ENCODE results near the gene SPTBN4. TPM values are rescaled to one million over a fixed set of nuclear protein-coding genes. Genes with fewer than 3 reads are reported as not detected.

The SPTBN4 gene
- total RNA-seq, 4 donors from 2014 or later = 4.7 to 9.4 (median 5.9) TPM

DNA sequence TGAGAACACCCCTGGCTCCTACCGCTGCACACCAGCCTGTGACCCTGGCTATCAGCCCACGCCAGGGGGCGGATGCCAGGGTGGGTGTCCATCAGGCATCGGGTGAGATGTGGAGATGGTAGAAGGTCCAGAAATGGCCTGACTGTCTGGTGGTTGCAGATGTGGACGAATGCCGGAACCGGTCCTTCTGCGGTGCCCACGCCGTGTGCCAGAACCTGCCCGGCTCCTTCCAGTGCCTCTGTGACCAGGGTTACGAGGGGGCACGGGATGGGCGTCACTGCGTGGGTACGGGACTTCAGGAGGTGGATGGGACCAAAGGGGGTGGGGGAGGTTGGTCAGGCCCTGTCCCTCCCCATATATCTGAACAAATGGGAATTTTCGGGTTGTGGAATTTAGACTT, 150.1 kb downstream of the SPTBN4 start:
- Histone ChIP-seq H3K27me3 (no peaks in the 10 kb centered on the region), H3K9me3 (no peaks in the 10 kb centered on the region), H3K36me3 (peaks cover 0 to 52% of the 10 kb centered on the region in 2 donors), H3K27ac (no peak overlapping the region), H3K4me3 (no peak overlapping the region), H3K4me1 (peaks cover 0 to 42% (median 14%) of the 10 kb centered on the region in 3 donors)
- ATAC-seq = no peak
- TF ChIP-seq POLR2AphosphoS5 (IDR thresholded peaks at IDR 0.05) (no peak), POLR2A (IDR thresholded peaks at IDR 0.05) (no peak), CTCF (IDR thresholded peaks at IDR 0.05) (no peak), EP300 (IDR thresholded peaks at IDR 0.05) (no peak)
- WGBS, 2 donors (ENCODE audit: low coverage in 1 of 2) = 88 to 90% methylated on average over 2 to 6 of the region's 17 CpGs

DNA sequence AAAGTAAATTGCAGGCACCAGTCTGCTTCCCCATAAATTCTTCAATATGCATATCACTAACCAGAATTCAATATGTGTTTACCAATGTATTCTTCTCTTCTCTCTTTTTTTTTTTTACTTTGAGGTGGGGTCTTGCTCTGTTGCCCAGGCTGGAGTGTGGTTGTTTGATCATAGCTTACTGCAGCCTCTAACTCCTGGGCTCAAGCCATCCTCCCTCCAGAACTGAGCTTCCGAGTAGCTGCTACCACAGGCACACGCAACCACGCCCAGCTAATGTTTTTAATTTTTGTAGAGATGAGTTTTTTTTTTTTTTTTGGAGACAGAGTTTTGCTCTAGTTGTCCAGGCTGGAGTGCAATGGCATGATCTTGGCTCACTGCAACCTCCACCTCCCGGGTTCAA, 151.2 kb downstream of the SPTBN4 start:
- ATAC-seq = no peak
- Histone ChIP-seq H3K9me3 (no peaks in the 10 kb centered on the region), H3K4me3 (no peak overlapping the region), H3K27me3 (no peaks in the 10 kb centered on the region), H3K36me3 (peaks cover 0 to 57% of the 10 kb centered on the region in 2 donors), H3K27ac (no peak overlapping the region), H3K4me1 (peaks cover 0 to 48% (median 12%) of the 10 kb centered on the region in 3 donors)
- no peak for TF ChIP-seq POLR2AphosphoS5 (IDR thresholded peaks at IDR 0.05)
- no peak for TF ChIP-seq POLR2A (IDR thresholded peaks at IDR 0.05)
- TF ChIP-seq EP300 (IDR thresholded peaks at IDR 0.05) = no peak
- 74 to 88% methylated on average over 4 of the region's 4 CpGs for WGBS, 2 donors (ENCODE audit: low coverage in 1 of 2)

DNA sequence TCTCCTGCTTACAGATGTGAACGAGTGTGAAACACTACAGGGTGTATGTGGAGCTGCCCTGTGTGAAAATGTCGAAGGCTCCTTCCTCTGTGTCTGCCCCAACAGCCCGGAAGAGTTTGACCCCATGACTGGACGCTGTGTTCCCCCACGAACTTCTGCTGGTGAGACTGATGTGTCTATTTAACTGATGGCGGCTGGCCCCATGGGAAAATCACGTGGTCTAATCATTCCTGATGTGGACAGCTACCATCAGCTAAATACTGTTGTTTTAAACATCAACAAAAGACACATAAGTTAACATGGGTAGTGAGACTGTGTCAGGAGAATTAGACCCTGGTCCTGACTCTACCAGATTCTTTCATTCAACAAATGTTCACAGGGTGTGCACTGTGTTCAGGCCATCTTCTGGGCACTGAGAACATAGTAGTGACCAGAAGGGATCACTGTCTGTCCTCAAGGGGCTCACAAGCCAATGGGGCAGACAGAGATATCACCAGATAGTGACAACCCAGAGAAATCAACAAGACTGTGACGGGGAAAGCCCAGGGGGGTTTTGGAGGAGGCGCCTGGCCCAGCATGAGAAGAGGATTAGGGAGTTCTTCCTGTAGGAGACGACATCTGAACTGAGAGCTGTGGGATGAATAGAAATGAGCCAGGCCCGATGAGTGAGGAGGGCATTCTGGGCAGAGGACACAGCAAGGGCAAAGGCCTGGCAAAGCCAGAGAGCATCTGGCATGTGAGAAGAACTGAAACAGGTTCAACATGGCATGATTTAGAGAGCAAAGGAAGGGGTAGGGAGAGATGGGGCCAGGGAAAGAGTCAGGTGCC, 152.7 kb downstream of the SPTBN4 start:
- Histone ChIP-seq H3K4me1 (peaks cover 0 to 38% (median 7%) of the 10 kb centered on the region in 3 donors), H3K4me3 (no peak overlapping the region), H3K9me3 (no peaks in the 10 kb centered on the region), H3K27ac (no peak overlapping the region), H3K36me3 (peaks cover 0 to 71% of the 10 kb centered on the region in 2 donors), H3K27me3 (no peaks in the 10 kb centered on the region)
- TF ChIP-seq POLR2AphosphoS5 (IDR thresholded peaks at IDR 0.05) (no peak), EP300 (IDR thresholded peaks at IDR 0.05) (no peak), CTCF (IDR thresholded peaks at IDR 0.05) (no peak), POLR2A (IDR thresholded peaks at IDR 0.05) (no peak)
- ATAC-seq = no peak
- 50 to 60% methylated on average over 4 of the region's 11 CpGs for WGBS, 2 donors (ENCODE audit: low coverage in 1 of 2)

GRCh38 chr19:40620161-40620485, 153.3 kb downstream of the SPTBN4 start:
- peaks cover 0 to 77% of the 10 kb centered on the region in 2 donors for H3K36me3 ChIP-seq
- H3K27ac ChIP-seq = no peak overlapping the region

DNA sequence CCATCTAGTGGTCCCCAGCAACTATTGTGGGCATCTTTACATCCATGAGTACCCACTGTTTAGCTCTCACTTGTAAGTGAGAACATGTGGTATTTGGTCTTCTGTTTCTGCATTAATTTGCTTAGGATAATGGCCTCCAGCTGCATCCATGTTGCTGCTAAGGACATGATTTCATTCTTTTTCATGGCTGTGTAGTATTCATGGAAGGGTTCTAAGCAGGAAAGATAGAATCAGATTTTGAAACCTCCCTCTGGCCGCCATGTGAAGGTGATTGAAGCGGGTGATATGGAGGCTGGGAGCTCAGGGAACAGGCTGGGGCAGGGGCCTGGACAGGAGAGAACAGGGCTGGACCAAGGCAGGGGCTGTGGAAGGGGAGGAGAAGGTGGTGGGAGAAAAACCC, 154.5 kb downstream of the SPTBN4 start:
- Histone ChIP-seq H3K4me1 (peaks cover 0 to 21% (median 0%) of the 10 kb centered on the region in 3 donors), H3K27ac (no peak overlapping the region), H3K36me3 (peaks cover 0 to 87% of the 10 kb centered on the region in 2 donors), H3K4me3 (no peak overlapping the region), H3K9me3 (no peaks in the 10 kb centered on the region), H3K27me3 (no peaks in the 10 kb centered on the region)
- 50% methylated on average over 2 of the region's 2 CpGs; no CpG with 5 or more reads in 1 of the 2 donors for WGBS, 2 donors (ENCODE audit: low coverage in 1 of 2)
- no peak for ATAC-seq
- TF ChIP-seq CTCF (IDR thresholded peaks at IDR 0.05) (no peak), POLR2A (IDR thresholded peaks at IDR 0.05) (no peak), POLR2AphosphoS5 (IDR thresholded peaks at IDR 0.05) (no peak), EP300 (IDR thresholded peaks at IDR 0.05) (no peak)

More at GRCh38 chr19:40620161-40620485, 153.3 kb downstream of the SPTBN4 start:
- no peak overlapping the region for H3K4me3 ChIP-seq
- WGBS, 2 donors (ENCODE audit: low coverage in 1 of 2) = 73 to 88% methylated on average over 7 to 8 of the region's 8 CpGs
- peaks cover 0 to 33% (median 3%) of the 10 kb centered on the region in 3 donors for H3K4me1 ChIP-seq
- no peak for ATAC-seq
- H3K9me3 ChIP-seq = no peaks in the 10 kb centered on the region
- H3K27me3 ChIP-seq = no peaks in the 10 kb centered on the region
- TF ChIP-seq POLR2AphosphoS5 (IDR thresholded peaks at IDR 0.05) (no peak), POLR2A (IDR thresholded peaks at IDR 0.05) (no peak), EP300 (IDR thresholded peaks at IDR 0.05) (no peak), CTCF (IDR thresholded peaks at IDR 0.05) (no peak)

Data from gastroesophageal sphincter (tissue), 4 donors.